ENCODE results near the gene GPX4.

The GPX4 gene, protein sequence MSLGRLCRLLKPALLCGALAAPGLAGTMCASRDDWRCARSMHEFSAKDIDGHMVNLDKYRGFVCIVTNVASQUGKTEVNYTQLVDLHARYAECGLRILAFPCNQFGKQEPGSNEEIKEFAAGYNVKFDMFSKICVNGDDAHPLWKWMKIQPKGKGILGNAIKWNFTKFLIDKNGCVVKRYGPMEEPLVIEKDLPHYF

DNA sequence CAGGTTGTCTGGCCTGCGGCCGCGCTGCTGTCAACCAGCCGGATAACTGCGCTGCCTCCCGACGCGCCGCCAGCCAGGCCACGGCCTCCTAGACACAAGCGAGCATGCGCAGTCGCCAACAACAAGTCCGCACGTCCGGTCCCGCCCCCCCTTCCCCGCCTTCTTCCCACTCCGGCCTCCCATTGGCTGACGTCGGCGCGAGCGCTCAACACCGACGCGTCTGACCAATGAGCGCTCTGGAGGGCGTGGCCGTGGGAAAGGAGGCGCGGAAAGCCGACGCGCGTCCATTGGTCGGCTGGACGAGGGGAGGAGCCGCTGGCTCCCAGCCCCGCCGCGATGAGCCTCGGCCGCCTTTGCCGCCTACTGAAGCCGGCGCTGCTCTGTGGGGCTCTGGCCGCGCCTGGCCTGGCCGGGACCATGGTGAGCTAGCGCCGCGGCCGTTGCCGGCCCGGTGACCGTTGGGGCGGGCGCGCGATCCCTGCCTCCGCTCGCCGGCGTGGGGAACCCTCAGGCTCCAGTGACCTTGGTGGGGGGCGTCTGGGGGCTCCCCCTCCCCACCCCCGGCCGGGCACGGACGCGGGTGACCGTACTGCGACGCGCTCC lies at the start of gene GPX4:
Gene GPX4, plus strand, starts transcription at position 287 of the 603 bp plus-strand sequence. Its CDS starts 50 bp downstream, at position 337.
- DNase-seq (ENCODE audit: low read depth in 2 of 2): peak; percentile 94 to 97

DNA sequence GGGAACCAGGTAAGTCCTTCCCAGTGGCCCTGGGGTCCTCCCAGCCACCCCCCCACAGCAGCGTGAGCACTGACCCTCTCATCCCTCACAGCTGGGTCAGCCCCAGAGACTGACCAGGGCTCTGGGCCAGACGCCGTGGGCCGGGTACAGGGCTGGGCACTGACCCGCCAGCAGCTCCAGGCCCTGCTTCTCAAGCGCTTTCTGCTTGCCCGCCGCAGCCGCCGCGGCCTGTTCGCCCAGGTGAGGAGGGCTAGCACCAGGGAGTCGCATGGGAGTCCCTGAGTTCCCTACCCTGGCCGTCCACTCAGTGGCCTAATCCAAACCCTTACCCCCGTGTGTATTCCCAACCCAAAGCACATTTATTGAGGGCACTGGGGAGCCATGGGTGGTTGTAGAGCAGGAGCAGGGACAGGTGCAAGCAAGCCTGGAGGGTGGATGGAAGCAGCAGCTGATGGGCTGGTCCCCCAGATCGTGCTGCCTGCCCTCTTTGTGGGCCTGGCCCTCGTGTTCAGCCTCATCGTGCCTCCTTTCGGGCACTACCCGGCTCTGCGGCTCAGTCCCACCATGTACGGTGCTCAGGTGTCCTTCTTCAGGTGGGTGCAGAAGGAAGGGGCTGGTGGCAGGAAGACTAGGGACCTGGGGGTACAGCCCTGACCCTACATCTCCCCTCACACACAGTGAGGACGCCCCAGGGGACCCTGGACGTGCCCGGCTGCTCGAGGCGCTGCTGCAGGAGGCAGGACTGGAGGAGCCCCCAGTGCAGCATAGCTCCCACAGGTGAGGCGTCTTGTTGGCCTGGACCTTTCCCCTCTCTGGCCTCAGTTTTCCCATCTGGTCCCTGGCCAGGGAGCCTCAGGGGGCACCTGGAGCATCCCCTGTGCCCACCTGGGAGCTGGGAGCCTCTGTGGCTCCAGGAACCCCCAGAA lies 49.4 kb upstream of the GPX4 start:
- DNase-seq (ENCODE audit: low read depth in 2 of 2): no peak

DNA sequence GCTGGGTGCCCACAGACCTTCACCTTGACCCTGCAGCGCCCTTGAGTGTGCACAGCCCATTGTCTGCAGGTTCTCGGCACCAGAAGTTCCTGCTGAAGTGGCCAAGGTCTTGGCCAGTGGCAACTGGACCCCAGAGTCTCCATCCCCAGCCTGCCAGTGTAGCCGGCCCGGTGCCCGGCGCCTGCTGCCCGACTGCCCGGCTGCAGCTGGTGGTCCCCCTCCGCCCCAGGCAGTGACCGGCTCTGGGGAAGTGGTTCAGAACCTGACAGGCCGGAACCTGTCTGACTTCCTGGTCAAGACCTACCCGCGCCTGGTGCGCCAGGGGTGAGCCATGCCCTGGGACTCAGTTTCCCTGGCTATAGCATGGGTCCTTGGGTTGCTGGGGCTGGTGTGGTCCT lies 48.8 kb upstream of the GPX4 start:
- no peak for DNase-seq (ENCODE audit: low read depth in 2 of 2)

DNA sequence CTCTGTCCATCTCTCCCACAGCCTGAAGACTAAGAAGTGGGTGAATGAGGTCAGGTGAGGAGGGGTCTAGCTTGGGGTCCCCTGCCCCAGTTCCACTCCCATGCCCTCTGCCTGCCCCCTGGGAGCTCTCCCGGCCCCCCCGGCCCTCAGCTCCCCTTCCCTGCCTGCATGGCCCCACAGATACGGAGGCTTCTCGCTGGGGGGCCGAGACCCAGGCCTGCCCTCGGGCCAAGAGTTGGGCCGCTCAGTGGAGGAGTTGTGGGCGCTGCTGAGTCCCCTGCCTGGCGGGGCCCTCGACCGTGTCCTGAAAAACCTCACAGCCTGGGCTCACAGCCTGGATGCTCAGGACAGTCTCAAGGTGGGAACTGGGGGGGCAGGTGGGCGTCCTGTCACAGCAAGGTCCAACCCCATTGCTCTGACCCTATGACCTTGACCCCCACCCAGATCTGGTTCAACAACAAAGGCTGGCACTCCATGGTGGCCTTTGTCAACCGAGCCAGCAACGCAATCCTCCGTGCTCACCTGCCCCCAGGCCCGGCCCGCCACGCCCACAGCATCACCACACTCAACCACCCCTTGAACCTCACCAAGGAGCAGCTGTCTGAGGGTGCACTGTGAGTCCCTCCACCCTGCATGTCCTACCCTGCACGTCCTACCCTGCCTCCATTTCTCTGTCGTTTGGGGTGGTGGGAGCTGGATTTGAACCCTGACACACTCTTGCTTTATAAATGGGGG lies 47.7 kb upstream of the GPX4 start:
- no peak for DNase-seq (ENCODE audit: low read depth in 2 of 2)

DNA sequence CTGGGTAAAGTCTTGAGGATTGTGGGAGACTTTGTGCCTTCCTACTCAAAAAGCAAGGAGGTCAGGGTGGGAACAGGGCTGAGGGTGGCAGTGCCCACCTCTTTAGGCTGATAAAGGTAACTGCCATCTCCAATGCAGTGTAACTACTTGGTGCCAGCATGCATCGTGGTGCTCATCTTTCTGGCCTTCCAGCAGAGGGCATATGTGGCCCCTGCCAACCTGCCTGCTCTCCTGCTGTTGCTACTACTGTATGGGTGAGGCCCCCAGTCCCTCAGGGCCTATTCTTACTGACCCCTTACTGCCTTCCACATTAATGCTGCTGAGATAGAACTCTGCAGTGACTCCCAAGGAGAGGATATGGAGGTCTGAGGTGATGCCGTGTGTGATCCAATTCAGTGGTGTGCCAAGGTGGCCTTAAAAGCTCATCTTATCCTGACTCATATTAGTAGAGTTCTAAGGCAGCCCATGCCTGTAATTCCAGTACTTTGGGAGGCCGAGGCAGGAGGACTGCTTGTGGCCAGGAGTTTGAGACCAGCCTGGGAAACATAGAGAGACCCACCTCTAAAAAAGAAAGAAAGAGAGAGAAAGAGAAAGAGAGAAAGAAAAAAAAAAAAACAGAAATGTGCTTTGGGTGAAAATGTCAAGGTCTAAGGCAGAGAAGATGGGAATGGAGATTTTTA lies 46.5 kb upstream of the GPX4 start:
- no peak for DNase-seq (ENCODE audit: low read depth in 2 of 2)

DNA sequence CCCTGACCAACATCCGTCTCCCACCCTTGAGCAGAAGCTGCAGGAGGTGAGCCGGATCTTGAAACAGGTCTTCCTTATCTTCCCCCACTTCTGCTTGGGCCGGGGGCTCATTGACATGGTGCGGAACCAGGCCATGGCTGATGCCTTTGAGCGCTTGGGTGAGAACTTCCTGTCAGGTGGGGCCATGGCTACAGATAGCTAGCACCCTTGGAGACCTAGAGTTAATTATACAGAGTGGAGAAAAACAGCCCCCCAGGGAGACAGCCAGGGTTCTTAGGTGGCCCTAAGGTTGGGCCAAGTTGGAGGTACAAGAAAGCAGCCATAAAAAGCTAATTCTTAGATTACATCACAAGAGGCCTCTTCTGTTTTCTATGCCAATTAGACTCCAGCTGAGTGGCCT lies 45.7 kb upstream of the GPX4 start:
- no peak for DNase-seq (ENCODE audit: low read depth in 2 of 2)

DNA sequence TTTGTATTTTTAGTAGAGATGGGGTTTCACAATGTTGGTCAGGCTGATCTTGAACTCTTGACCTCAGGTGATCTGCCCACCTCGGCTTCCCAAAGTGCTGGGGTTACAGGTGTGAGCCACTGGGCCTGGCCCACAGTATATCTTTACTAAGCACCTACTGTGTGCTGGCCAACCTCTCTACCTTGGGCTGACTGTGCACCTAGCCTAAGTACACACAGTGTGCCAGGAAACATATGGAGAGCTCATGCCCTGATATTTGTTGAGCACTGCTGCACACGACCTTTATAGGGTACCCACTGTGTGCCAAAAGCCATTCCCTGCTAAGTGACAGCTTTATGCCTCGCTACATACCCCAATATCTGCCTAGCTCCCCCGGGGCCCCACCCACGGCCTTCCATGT lies 43.1 kb upstream of the GPX4 start:
- DNase-seq (ENCODE audit: low read depth in 2 of 2): no peak

DNA sequence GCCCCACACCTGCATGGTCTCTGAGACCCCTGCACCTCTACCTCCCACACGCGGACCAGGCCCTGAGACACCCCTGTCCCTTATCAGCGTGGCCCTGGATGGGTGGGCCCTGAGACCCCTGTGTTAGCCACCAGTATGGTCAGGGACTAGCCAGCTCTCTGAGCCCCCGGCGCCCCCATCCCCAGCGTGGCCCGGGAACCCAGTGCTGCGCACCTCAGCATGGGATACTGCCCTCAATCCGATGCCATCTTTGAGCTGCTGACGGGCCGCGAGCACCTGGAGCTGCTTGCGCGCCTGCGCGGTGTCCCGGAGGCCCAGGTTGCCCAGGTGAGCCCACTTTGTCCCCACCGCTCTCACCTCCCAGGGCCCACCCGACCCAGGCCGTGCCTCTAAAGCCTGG lies 41.8 kb upstream of the GPX4 start:
- DNase-seq (ENCODE audit: low read depth in 2 of 2): no peak

DNA sequence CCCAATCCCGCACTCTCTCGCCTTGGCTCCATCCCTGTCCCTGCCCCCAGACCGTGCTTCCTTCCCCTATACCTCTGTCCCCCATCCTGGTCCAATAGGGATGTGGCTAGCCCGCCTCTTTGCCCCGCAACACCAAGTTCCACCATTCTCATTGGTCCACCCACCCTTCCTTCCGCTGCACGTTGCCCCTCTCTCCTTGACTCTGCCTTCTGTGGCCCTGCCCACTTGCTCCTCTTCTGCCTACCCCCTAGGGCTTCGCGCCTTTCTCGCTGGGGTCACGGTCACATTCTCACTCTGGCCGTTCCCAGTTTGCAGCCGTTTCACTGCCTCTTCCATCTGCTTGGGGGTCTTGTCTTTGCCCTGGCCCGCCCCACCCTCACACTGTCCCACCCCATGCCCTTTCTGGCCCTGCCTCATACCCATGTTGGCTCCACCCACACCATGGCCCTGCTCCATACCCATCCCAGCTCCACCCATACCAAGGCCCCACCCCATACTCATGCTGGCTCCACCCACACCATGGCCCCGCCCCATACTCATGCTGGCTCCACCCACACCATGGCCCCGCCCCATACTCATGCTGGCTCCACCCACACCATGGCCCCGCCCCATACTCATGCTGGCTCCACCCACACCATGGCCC lies 41.3 kb upstream of the GPX4 start:
- DNase-seq (ENCODE audit: low read depth in 2 of 2): no peak

DNA sequence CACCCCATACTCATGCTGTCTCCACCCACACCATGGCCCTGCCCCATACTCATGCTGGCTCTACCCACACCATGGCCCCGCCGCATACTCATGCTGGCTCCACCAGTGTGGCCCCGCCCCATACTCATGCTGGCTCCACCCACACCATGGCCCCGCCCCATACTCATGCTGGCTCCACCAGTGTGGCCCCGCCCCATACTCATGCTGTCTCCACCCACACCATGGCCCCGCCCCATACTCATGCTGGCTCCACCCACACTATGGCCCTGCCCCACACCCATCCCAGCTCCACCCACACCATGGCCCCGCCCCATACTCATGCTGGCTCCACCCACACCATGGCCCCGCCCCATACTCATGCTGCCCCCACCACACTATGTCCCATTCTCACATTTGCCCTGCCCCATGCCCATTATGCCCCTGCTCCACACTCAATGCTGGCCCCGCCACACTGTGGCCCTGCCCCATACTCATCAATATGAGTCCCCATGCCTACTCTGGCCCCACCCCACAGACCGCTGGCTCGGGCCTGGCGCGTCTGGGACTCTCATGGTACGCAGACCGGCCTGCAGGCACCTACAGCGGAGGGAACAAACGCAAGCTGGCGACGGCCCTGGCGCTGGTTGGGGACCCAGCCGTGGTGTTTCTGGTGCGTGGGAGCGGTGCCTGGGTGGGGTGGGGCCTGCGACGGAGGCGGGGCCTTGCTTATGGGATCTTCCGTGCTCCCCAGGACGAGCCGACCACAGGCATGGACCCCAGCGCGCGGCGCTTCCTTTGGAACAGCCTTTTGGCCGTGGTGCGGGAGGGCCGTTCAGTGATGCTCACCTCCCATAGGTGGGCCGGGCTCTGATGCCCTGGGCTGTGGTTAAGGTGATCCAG lies 40.5 kb upstream of the GPX4 start:
- DNase-seq (ENCODE audit: low read depth in 2 of 2): no peak

DNA sequence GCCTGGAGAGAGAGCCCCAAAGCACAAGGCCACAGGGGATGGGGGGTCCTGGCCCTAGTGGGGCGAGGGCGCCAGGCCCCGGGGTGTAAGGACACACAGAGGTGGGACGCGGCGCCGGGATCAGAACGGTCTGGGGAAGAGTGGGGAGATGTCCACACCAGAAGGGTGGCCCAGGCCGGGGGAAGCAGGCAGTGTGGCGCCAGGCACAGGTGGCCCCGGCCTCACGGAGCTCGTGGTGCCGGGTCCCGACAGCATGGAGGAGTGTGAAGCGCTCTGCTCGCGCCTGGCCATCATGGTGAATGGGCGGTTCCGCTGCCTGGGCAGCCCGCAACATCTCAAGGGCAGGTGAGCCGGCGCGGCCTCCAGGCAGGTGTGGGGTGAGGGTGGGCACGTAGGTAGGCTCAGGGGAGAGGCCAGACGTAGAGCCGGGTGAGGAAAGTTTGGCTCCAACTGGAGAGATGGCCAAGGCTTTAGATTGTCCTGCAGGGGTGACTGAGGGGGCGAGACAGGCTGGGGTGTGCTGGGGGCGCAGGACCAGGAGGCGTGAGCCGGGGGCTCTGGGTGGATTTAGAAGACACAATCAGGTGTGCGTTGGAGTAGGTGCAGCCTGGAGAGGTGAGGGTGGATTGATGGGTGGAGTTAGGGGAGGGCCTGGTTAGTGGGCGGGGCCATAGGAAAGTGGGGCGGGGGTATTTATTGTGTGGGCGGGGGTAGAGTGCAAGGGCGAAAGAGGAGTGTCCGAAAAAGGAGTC lies 39.7 kb upstream of the GPX4 start:
- DNase-seq (ENCODE audit: low read depth in 2 of 2): no peak

DNA sequence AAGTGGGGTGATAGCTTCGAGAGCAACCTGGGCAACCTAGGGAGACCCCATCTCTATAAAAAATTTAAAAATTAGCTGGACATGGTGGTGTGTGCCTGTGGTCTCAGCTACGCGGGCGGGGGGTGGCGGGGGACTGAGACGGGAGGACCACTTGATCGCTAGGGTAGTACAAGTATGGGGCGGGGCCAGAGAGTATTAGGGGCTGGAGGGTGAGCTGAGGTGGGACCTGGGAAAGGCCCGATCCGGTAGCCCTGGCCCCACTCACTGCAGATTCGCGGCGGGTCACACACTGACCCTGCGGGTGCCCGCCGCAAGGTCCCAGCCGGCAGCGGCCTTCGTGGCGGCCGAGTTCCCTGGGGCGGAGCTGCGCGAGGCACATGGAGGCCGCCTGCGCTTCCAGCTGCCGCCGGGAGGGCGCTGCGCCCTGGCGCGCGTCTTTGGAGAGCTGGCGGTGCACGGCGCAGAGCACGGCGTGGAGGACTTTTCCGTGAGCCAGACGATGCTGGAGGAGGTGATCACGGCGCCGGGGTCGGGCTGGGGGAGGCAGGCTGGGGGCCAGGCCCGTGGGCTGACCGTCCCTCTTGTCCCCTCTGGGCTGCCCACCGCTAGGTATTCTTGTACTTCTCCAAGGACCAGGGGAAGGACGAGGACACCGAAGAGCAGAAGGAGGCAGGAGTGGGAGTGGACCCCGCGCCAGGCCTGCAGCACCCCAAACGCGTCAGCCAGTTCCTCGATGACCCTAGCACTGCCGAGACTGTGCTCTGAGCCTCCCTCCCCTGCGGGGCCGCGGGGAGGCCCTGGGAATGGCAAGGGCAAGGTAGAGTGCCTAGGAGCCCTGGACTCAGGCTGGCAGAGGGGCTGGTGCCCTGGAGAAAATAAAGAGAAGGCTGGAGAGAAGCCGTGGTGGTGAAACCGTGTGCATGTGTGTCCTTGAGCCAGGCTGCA lies 38.9 kb upstream of the GPX4 start:
- peak; percentile 42 to 49 for DNase-seq (ENCODE audit: low read depth in 2 of 2)

DNA sequence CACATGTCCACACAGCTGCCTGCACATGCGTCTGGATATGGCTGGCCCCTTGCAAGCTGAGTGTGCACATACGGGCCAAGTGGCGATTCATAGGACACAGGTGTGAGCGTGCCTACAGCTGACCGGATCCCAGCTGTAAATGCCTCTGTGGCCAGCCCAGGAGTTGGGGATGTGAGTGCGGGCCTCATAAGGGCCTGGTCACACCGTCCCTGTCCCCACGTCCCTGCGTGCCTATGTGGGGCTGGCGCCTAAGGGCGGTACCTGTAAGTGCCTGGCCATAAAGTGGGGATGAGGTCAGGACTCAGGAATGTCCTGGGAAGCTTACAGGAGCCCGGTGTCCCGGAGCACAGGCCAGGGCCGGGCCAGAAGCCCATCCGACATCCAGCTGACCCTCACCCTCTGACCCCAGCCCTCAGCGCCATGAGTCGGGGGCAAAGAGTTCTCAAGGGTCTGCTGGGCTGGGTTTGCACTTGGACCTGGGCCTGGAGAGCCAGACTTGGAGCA lies 38.1 kb upstream of the GPX4 start:
- DNase-seq (ENCODE audit: low read depth in 2 of 2): no peak

DNA sequence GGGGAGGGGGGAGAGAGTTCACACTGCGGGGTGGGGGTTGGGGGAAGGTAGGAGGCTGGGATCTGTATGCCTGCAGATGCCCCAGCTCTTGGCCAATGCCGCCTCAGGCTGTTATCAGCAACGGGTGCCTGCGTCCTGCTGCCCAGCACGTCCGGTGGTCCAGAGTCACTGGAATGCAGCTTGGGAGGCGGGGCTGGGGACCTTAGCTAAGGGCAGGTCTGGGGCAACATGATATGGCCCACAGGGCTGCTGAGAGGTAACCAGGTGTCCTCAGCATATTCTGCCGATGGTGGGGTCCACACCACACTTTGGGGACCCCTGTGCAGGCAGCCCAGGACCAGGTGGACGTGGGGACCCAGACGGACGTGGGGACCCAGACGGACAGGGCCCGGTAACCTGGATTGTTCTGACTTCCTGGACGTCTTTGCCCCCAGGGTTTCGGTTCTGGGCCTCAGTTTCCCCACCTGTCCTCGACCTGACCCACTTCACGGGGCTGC lies 37.5 kb upstream of the GPX4 start:
- DNase-seq (ENCODE audit: low read depth in 2 of 2): no peak

DNA sequence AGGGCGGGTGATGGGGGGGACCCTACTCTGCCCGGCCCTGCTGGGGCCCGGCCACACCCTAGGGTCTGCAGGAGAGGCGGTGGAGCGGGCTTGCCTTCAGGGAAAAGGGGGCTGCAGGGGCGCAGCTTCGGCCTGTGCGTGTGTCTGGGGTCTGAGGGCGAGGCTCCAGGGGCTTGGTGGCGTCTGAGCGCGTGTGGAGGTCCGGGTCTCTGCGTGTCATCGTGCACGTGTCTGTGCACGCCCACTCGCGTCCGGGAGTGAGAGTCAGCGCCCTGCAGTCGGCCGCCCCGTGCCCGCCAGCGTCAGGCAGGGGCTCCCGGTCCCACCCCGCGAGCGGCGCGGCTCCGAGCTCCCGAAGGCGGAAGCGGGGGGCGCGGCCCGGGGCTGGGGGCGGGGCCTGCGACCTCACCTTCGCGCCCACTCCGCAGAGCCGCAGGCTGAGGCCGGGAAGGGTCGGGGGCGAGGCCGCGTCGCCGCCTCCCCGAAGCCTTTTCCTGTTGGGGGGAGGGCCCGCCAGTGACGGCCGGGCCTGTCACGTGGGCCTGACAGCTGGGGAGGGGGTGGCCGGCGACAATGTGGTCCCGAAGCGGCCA lies 37.0 kb upstream of the GPX4 start, which contains the start of gene ARHGAP45:
Gene ARHGAP45, plus strand, starts transcription at position 420 of the 593 bp plus-strand sequence. CDS start 239 bp downstream, outside the sequence.
- DNase-seq (ENCODE audit: low read depth in 2 of 2): peak; percentile 58

DNA sequence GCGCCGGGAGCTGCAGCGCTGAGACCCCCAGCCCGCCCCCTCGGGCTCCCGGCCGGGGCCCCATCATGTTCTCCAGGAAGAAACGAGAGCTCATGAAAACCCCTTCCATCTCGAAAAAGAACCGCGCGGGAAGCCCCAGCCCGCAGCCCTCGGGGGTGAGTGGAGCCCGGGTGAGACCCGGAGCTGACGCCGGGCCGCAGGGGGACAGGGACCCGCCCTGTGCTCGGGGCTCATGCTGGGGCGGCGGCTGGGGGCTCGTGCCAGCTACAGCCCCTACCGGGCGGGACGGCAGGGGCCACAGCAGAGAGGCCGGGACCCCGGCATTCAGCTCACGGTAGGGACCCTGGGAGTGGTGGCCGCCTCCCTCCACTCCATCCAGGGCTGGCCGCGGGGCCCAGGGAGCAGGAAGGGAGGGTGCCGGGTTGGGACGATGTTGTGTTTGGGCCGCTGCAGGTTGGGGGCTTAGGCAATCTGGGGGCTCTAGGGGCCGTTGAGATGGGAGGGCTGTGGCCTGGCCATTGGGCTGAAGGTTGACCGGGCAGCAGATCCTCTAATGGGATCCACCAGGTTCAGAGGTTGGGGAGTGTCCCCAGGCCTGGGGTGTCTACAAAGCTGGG lies 36.3 kb upstream of the GPX4 start:
- no peak for DNase-seq (ENCODE audit: low read depth in 2 of 2)
